ENCODE results near the gene DNAJB8.

GRCh38 chr3:128446821-128447220 is 19.9 kb downstream of the DNAJB8 start:
- TF ChIP-seq CTCF (IDR thresholded peaks at IDR 0.05; ENCODE audit: low read depth, low read length) (no peak), POLR2A (IDR thresholded peaks at IDR 0.05; ENCODE audit: extremely low read depth, insufficient read length) (no peak), MAX (IDR thresholded peaks at IDR 0.05; ENCODE audit: low read depth, low read length) (no peak)

Data from NB4 (cell line).